Putamen (tissue), 1 donor: ENCODE measurements around the gene STYXL2.

ENCODE experiments used
- DNase-seq: peaks from one replicate; pipeline ENCODE4 v3.0.0-alpha.2; 2016; ENCODE audit warnings: low spot score

STYXL2 gene

GRCh38 chr1:167136806-167137205 lies 42.9 kb downstream of the STYXL2 start:
- DNase-seq: no peak

GRCh38 chr1:167137332-167137781 lies 43.5 kb downstream of the STYXL2 start:
- DNase-seq: no peak

- DNase-seq: no peak
Measured at GRCh38 chr1:167137793-167138510, 44.1 kb downstream of the STYXL2 start.

- no peak for DNase-seq
Measured at GRCh38 chr1:167138703-167139102, 44.8 kb downstream of the STYXL2 start.

GRCh38 chr1:167141963-167142362 lies 48.1 kb downstream of the STYXL2 start:
- DNase-seq: no peak
